ENCODE measurements around the gene RPAIN. TPM values are rescaled to one million over a fixed set of nuclear protein-coding genes. Genes with fewer than 3 reads are reported as not detected.

Gene RPAIN
- polyA plus RNA-seq, 1 donor from 2014 or later, result 451 TPM

DNA sequence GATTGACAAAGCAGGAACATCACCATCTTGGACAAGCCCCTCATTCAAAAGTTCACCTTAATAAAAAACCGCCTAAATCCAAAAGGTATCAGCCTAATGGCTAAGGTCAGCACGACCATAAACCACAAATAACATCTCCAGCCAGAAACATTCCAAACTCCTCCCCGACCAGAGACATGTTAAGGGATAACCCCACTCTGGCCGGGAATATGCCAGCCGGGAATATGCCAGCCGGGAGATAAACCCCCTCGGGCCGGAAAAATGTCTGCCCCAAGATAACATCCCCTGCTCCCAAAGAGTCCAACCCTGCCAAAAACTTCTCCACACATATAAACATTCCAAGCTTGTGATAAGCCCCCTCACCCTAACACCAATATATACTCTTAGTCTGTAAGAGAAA lies 47.4 kb downstream of the RPAIN start:
- H3K4me2 ChIP-seq (ENCODE audit: low read length), result peak overlapping the region; percentile 32
- no peaks in the 10 kb centered on the region for H3K36me3 ChIP-seq (ENCODE audit: insufficient read depth, low read length)
- H2AFZ ChIP-seq (ENCODE audit: low read depth, low read length), result no peak overlapping the region
- peak overlapping the region; percentile 75 for H3K9ac ChIP-seq (ENCODE audit: low read length)
- H3K9me3 ChIP-seq (ENCODE audit: low read length), result no peaks in the 10 kb centered on the region
- TF ChIP-seq MXI1 (conservative IDR thresholded peaks at IDR 0.05; ENCODE audit: poor library complexity, severe bottlenecking) (no peak), POLR2AphosphoS5 (IDR thresholded peaks at IDR 0.05) (no peak), SMC3 (conservative IDR thresholded peaks at IDR 0.05; ENCODE audit: poor library complexity) (no peak), EP300 (conservative IDR thresholded peaks at IDR 0.05; ENCODE audit: poor library complexity, severe bottlenecking) (no peak), EZH2 (IDR thresholded peaks at IDR 0.05; ENCODE audit: borderline replicate concordance, insufficient read depth, low read length, poor library complexity, severe bottlenecking) (no peak), TAF1 (IDR thresholded peaks at IDR 0.05; ENCODE audit: low read depth) (no peak)
- TF ChIP-seq, protein P1, sequence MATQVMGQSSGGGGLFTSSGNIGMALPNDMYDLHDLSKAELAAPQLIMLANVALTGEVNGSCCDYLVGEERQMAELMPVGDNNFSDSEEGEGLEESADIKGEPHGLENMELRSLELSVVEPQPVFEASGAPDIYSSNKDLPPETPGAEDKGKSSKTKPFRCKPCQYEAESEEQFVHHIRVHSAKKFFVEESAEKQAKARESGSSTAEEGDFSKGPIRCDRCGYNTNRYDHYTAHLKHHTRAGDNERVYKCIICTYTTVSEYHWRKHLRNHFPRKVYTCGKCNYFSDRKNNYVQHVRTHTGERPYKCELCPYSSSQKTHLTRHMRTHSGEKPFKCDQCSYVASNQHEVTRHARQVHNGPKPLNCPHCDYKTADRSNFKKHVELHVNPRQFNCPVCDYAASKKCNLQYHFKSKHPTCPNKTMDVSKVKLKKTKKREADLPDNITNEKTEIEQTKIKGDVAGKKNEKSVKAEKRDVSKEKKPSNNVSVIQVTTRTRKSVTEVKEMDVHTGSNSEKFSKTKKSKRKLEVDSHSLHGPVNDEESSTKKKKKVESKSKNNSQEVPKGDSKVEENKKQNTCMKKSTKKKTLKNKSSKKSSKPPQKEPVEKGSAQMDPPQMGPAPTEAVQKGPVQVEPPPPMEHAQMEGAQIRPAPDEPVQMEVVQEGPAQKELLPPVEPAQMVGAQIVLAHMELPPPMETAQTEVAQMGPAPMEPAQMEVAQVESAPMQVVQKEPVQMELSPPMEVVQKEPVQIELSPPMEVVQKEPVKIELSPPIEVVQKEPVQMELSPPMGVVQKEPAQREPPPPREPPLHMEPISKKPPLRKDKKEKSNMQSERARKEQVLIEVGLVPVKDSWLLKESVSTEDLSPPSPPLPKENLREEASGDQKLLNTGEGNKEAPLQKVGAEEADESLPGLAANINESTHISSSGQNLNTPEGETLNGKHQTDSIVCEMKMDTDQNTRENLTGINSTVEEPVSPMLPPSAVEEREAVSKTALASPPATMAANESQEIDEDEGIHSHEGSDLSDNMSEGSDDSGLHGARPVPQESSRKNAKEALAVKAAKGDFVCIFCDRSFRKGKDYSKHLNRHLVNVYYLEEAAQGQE (IDR thresholded peaks at IDR 0.05; ENCODE audit: borderline replicate concordance), result no peak
- peak overlapping the region; percentile 97 for H3K4me3 ChIP-seq (ENCODE audit: low read length)
- no peaks in the 10 kb centered on the region for H3K27me3 ChIP-seq (ENCODE audit: insufficient read depth, low read depth, low read length)
- H3K9me2 ChIP-seq (ENCODE audit: insufficient read depth, low read length), result no peaks in the 10 kb centered on the region
- H3K79me2 ChIP-seq (replicated peaks; ENCODE audit: insufficient read depth, low read length), result peaks cover 42% of the 10 kb centered on the region
- H4K20me1 ChIP-seq (ENCODE audit: insufficient read depth), result no peaks in the 10 kb centered on the region
- peaks cover 5% of the 10 kb centered on the region for H3F3A ChIP-seq (ENCODE audit: insufficient read depth, low read length, poor library complexity, severe bottlenecking)
- H3K27ac ChIP-seq (ENCODE audit: low read length), result no peak overlapping the region

- Histone ChIP-seq H3K36me3 (ENCODE audit: insufficient read depth, low read length) (no peaks in the 10 kb centered on the region), H3K9ac (ENCODE audit: low read length) (peak overlapping the region; percentile 75), H3K79me2 (replicated peaks; ENCODE audit: insufficient read depth, low read length) (peaks cover 42% of the 10 kb centered on the region), H3F3A (ENCODE audit: insufficient read depth, low read length, poor library complexity, severe bottlenecking) (peaks cover 5% of the 10 kb centered on the region), H3K27me3 (ENCODE audit: insufficient read depth, low read depth, low read length) (no peaks in the 10 kb centered on the region), H3K4me3 (ENCODE audit: low read length) (peak overlapping the region; percentile 97), H2AFZ (ENCODE audit: low read depth, low read length) (peak overlapping the region; percentile 43), H3K9me3 (ENCODE audit: low read length) (no peaks in the 10 kb centered on the region), H3K4me2 (ENCODE audit: low read length) (peak overlapping the region; percentile 32), H3K9me2 (ENCODE audit: insufficient read depth, low read length) (no peaks in the 10 kb centered on the region), H3K27ac (ENCODE audit: low read length) (peak overlapping the region; percentile 61), H4K20me1 (ENCODE audit: insufficient read depth) (no peaks in the 10 kb centered on the region)
- TF ChIP-seq EP300 (conservative IDR thresholded peaks at IDR 0.05; ENCODE audit: poor library complexity, severe bottlenecking) (no peak), POLR2AphosphoS5 (IDR thresholded peaks at IDR 0.05) (no peak), SMC3 (conservative IDR thresholded peaks at IDR 0.05; ENCODE audit: poor library complexity) (no peak), EZH2 (IDR thresholded peaks at IDR 0.05; ENCODE audit: borderline replicate concordance, insufficient read depth, low read length, poor library complexity, severe bottlenecking) (no peak)
- TF ChIP-seq, protein P1 (IDR thresholded peaks at IDR 0.05; ENCODE audit: borderline replicate concordance), result no peak
Observed at GRCh38 chr17:5468075-5468473, 48.1 kb downstream of the RPAIN start.
